Epithelial cell of proximal tubule (primary cell): ENCODE measurements around the gene PRM2. TPM values are rescaled to one million over a fixed set of nuclear protein-coding genes. Genes with fewer than 3 reads are reported as not detected.

ENCODE experiments used
- DNase-seq: peaks from one replicate; pipeline ENCODE4 v3.0.0-alpha.2; 2011; ENCODE audit warnings: low read depth
- H3K4me3 ChIP-seq: 2 replicates; pipeline ENCODE4 v1.5.1; 2011; ENCODE audit warnings: low read depth, mild to moderate bottlenecking, low read length
- CTCF ChIP-seq: conservative IDR thresholded peaks from 2 replicates; pipeline ENCODE4 v1.5.1; 2012; ENCODE audit warnings: low read depth, mild to moderate bottlenecking, low read length
- total RNA-seq: library from RNA; depleted of rRNA; stranded (reverse); fragments of >200 nt; gene quantifications from 2 replicates; pipeline ENCODE4 v1.2.3, GENCODE V29; 2015

Gene PRM2
- total RNA-seq, 1 donor from 2014 or later, result not detected

GRCh38 chr16:11241480-11242204 is 34.6 kb downstream of the PRM2 start:
- no peak for DNase-seq
- TF ChIP-seq CTCF, result no peak
- no peak overlapping the region for H3K4me3 ChIP-seq

GRCh38 chr16:11240636-11241473 is 35.4 kb downstream of the PRM2 start:
- TF ChIP-seq CTCF, result no peak
- DNase-seq, result no peak

GRCh38 chr16:11239644-11240632 is 36.3 kb downstream of the PRM2 start:
- no peak for TF ChIP-seq CTCF
- no peak overlapping the region for H3K4me3 ChIP-seq
- no peak for DNase-seq

More at GRCh38 chr16:11240636-11241473, 35.4 kb downstream of the PRM2 start:
- no peak overlapping the region for H3K4me3 ChIP-seq

GRCh38 chr16:11238272-11239202 is 37.7 kb downstream of the PRM2 start:
- H3K4me3 ChIP-seq, result no peak overlapping the region
- TF ChIP-seq CTCF, result no peak
- no peak for DNase-seq

- H3K4me3 ChIP-seq, result no peak overlapping the region
- no peak for DNase-seq
- TF ChIP-seq CTCF, result no peak
These were observed 39.6 kb downstream of the PRM2 start for GRCh38 chr16:11236461-11237254.
